A549 (cell line): ENCODE measurements around the gene UNC13B. TPM values are rescaled to one million over a fixed set of nuclear protein-coding genes. Genes with fewer than 3 reads are reported as not detected.

Experiments used
- ATAC-seq, 2 experiments: fragments of 200-7000 bp in 1 of 2; fragments of >200 bp in 1 of 2; cut with Nextera tagmentation in 1 of 2; cut with Tn5 transposase in 1 of 2; 3 replicates each; pipeline versions ENCODE4 v1.8.0 to v1.9.1; 2018 to 2020; ENCODE audit warnings: mild to moderate bottlenecking in 1 of 2, moderate library complexity in 1 of 2
- CTCF ChIA-PET: fragments of 300-600 bp; sonication (Branson Sonifier 250); formaldehyde crosslinking; extraction: SDS; loops from one replicate; lab custom pipeline; 2021; ENCODE audit warnings: antibody characterized with exemption, inconsistent platforms; lab: Yijun Ruan, JAX
- POLR2A ChIA-PET: fragments of 350-600 bp; formaldehyde crosslinking; extraction: SDS; loops from one replicate; lab custom pipeline; 2021; ENCODE audit warnings: antibody characterized with exemption, inconsistent platforms; lab: Yijun Ruan, JAX
- DNase-seq, 2 experiments: peaks; one replicate each; pipeline versions ENCODE4 v3.0.0 to v3.0.0-alpha.2; 2011 to 2016; ENCODE audit warnings: low read depth in 1 of 2, low spot score in 1 of 2
- FAIRE-seq: peaks from 2 replicates; lab custom pipeline; 2011; peaks lifted over from hg19 to GRCh38; lab: Jason Lieb, UNC
- H3K27ac ChIP-seq, 2 experiments: fragments of >200 bp; sonication (Bioruptor Twin); formaldehyde crosslinking; 3 replicates each; pipeline ENCODE4 v1.5.1; 2016 to 2017
- H3K4me1 ChIP-seq: fragments of >200 bp; sonication (Bioruptor Twin); formaldehyde crosslinking; 3 replicates; pipeline ENCODE4 v1.6.1; 2016
- H3K4me2 ChIP-seq: fragments of >200 bp; sonication (Bioruptor Twin); formaldehyde crosslinking; 3 replicates; pipeline ENCODE4 v1.6.1; 2016
- H3K4me3 ChIP-seq: fragments of >200 bp; sonication (Bioruptor Twin); formaldehyde crosslinking; 3 replicates; pipeline ENCODE4 v1.5.1; 2016
- H3K9me3 ChIP-seq: fragments of >200 bp; sonication (Bioruptor Twin); formaldehyde crosslinking; 3 replicates; pipeline ENCODE4 v1.6.1; 2016
- BHLHE40 ChIP-seq: IDR thresholded peaks from 2 replicates; pipeline ENCODE4 v1.6.1; 2012; ENCODE audit warnings: low read depth, low read length, inconsistent platforms
- CBX2 ChIP-seq: fragments of 200-600 bp; sonication (generic); IDR thresholded peaks from 2 replicates; pipeline ENCODE4 v1.6.1; 2016; ENCODE audit warnings: low read depth, mild to moderate bottlenecking, borderline replicate concordance
- CEBPB ChIP-seq, 2 experiments: fragments of >200 bp in 1 of 2; sonication (Bioruptor Twin) in 1 of 2; formaldehyde crosslinking in 1 of 2; IDR thresholded peaks; 2 replicates each; pipeline ENCODE4 v1.6.1; 2012 to 2016
- CHD4 ChIP-seq: fragments of 200-600 bp; sonication (generic); IDR thresholded peaks from 2 replicates; pipeline ENCODE4 v1.6.1; 2016; ENCODE audit warnings: antibody characterized with exemption, mild to moderate bottlenecking, borderline replicate concordance
- EHMT2 ChIP-seq: fragments of 200-600 bp; sonication (generic); IDR thresholded peaks from 2 replicates; pipeline ENCODE4 v1.6.1; 2016; ENCODE audit warnings: antibody characterized with exemption, low read depth, mild to moderate bottlenecking, moderate library complexity
- EP300 ChIP-seq, 2 experiments: fragments of >200 bp; sonication (Bioruptor Twin); formaldehyde crosslinking; IDR thresholded peaks; 2 replicates in 1 of 2; 3 replicates in 1 of 2; pipeline ENCODE4 v1.6.1; 2016 to 2017
- ESRRA ChIP-seq: fragments of 150-350 bp; IDR thresholded peaks from 2 replicates; pipeline ENCODE4 v1.6.1; 2014; ENCODE audit warnings: mild to moderate bottlenecking, low read length, borderline replicate concordance
- FOSB ChIP-seq: fragments of 250-450 bp; sonication (Bioruptor Pico); IDR thresholded peaks from 2 replicates; pipeline ENCODE4 v1.5.0; 2020; ENCODE audit warnings: mild to moderate bottlenecking, moderate library complexity
- FOXS1 ChIP-seq: fragments of 250-450 bp; sonication (Bioruptor Pico); IDR thresholded peaks from 2 replicates; pipeline ENCODE4 v1.5.0; 2020; ENCODE audit warnings: mild to moderate bottlenecking, moderate library complexity
- GATA3 ChIP-seq: IDR thresholded peaks from 2 replicates; pipeline ENCODE4 v1.6.1; 2012; ENCODE audit warnings: borderline replicate concordance
- HDAC2 ChIP-seq: fragments of 200-600 bp; sonication (generic); IDR thresholded peaks from 2 replicates; pipeline ENCODE4 v1.6.1; 2016
- HEYL ChIP-seq: fragments of 250-450 bp; sonication (Bioruptor Pico); IDR thresholded peaks from 2 replicates; pipeline ENCODE4 v1.8.0; 2021; ENCODE audit warnings: mild to moderate bottlenecking, moderate library complexity
- HOXA7 ChIP-seq: fragments of 250-450 bp; sonication (Bioruptor Pico); IDR thresholded peaks from 2 replicates; pipeline ENCODE4 v1.5.0; 2020; ENCODE audit warnings: mild to moderate bottlenecking, moderate library complexity
- HOXB13 ChIP-seq: fragments of 250-450 bp; sonication (Bioruptor Pico); IDR thresholded peaks from 2 replicates; pipeline ENCODE4 v1.5.0; 2020; ENCODE audit warnings: low read depth, mild to moderate bottlenecking, moderate library complexity
- HOXB5 ChIP-seq: fragments of 250-450 bp; sonication (Bioruptor Pico); IDR thresholded peaks from 2 replicates; pipeline ENCODE4 v1.5.0; 2020; ENCODE audit warnings: mild to moderate bottlenecking, moderate library complexity
- JUN ChIP-seq, 2 experiments: fragments of >200 bp; sonication (Bioruptor Twin); formaldehyde crosslinking; IDR thresholded peaks; 2 replicates in 1 of 2; 3 replicates in 1 of 2; pipeline ENCODE4 v1.6.1; 2016 to 2017
- MAFK ChIP-seq: fragments of 450-650 bp; IDR thresholded peaks from 2 replicates; pipeline ENCODE4 v1.6.1; 2014; ENCODE audit not compliant: partially characterized antibody
- NFE2L2 ChIP-seq: fragments of 150-350 bp; conservative IDR thresholded peaks from 2 replicates; pipeline ENCODE4 v1.6.1; 2014; ENCODE audit warnings: low read length
- NPAS2 ChIP-seq: fragments of 250-450 bp; sonication (Bioruptor Pico); IDR thresholded peaks from 2 replicates; pipeline ENCODE4 v1.8.0; 2022; ENCODE audit warnings: mild to moderate bottlenecking, moderate library complexity, borderline replicate concordance
- NR3C1 ChIP-seq: fragments of >200 bp; sonication (Bioruptor Twin); formaldehyde crosslinking; IDR thresholded peaks from 3 replicates; pipeline ENCODE4 v1.6.1; 2017
- PHF8 ChIP-seq: fragments of 200-600 bp; sonication (generic); IDR thresholded peaks from 2 replicates; pipeline ENCODE4 v1.6.1; 2016; ENCODE audit warnings: low read depth, mild to moderate bottlenecking, antibody characterized with exemption, moderate library complexity, borderline replicate concordance
- POLR2AphosphoS2 ChIP-seq: conservative IDR thresholded peaks from 2 replicates; pipeline ENCODE4 v1.6.1; 2012; ENCODE audit warnings: low read length, improper control_type of control experiment, inconsistent platforms
- RARB ChIP-seq: fragments of 250-450 bp; sonication (Bioruptor Pico); IDR thresholded peaks from 2 replicates; pipeline ENCODE4 v1.8.0; 2021; ENCODE audit warnings: mild to moderate bottlenecking, moderate library complexity
- RCOR1 ChIP-seq: fragments of 150-350 bp; IDR thresholded peaks from 2 replicates; pipeline ENCODE4 v1.6.1; 2014; ENCODE audit warnings: antibody characterized with exemption, low read length, low read depth
- RFX5 ChIP-seq: fragments of 450-650 bp; IDR thresholded peaks from 2 replicates; pipeline ENCODE4 v1.7.1; 2014; ENCODE audit warnings: antibody characterized with exemption, mild to moderate bottlenecking, moderate library complexity
- RNF2 ChIP-seq: fragments of 200-600 bp; sonication (generic); IDR thresholded peaks from 2 replicates; pipeline ENCODE4 v1.6.1; 2016; ENCODE audit warnings: low read depth, mild to moderate bottlenecking, antibody characterized with exemption, moderate library complexity, borderline replicate concordance
- WGBS: methylation state at CpG from one replicate; pipeline ENCODE4 v1.1.6; 2017; ENCODE audit errors: missing lambda C conversion rate; 5-methylcytosine and 5-hydroxymethylcytosine counted together
- polyA plus RNA-seq, 4 experiments: library from polyadenylated mRNA; depleted of rRNA in 3 of 4; stranded (reverse); fragments of >200 nt; fragmentation: RNase III in 1 of 4; extraction: RNeasy Plus Mini Kit Qiagen cat#74134 plus additional on column Dnase treatment in 1 of 4; gene quantifications; 2 replicates in 3 of 4; 3 replicates in 1 of 4; pipeline ENCODE4 v1.2.3, GENCODE V29; 2011 to 2017
- TF ChIP-seq, protein P1 (sequence below): fragments of >200 bp; sonication (Bioruptor Twin); formaldehyde crosslinking; IDR thresholded peaks from 2 replicates; pipeline ENCODE4 v1.6.1; 2016
- TF ChIP-seq, protein P2 (sequence below): fragments of 450-650 bp; IDR thresholded peaks from 2 replicates; pipeline ENCODE4 v1.6.1; 2014; ENCODE audit warnings: antibody characterized with exemption
- TF ChIP-seq, protein P3 (sequence below): fragments of >200 bp; sonication (Bioruptor Twin); formaldehyde crosslinking; IDR thresholded peaks from 3 replicates; pipeline ENCODE4 v1.6.1; 2016
- TF ChIP-seq, protein P4 (sequence below): fragments of >200 bp; sonication (Bioruptor Twin); formaldehyde crosslinking; IDR thresholded peaks from 3 replicates; pipeline ENCODE4 v1.5.1; 2016
- TF ChIP-seq, protein P5 (sequence below): IDR thresholded peaks from 2 replicates; pipeline ENCODE4 v1.6.1; 2012

UNC13B gene
- polyA plus RNA-seq, 2 of the 4 experiments (the other 2 are of a cell fraction): 9.9 to 17.8 TPM

DNA sequence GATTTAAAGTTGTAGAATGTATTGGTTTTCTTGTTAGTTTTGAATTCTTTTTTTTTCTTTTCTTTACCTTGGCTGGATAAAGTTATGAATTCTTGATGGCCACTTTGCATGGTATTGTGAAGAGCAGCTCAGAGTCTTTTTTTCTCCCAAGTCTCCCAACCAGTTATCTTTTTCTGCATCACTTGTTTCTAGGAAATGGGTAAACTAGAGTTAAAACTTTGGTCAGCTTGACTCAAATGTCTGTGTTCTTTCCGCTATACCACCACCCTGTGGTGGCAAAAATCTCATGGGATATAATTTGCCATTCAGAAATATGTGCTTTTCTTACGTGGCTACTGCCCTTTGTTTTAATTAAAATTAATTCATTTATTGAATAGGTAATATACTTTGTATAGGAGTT lies 113.2 kb downstream of the UNC13B start:
- no peaks in the 10 kb centered on the region for H3K9me3 ChIP-seq
- no peak overlapping the region for H3K27ac ChIP-seq
- FAIRE-seq: no peak
- CTCF ChIA-PET: interaction anchor here (1.2 kb wide), 1 partner anchor 16 kb away, joined by 4 read pairs; no protein-coding TSS in a partner anchor
- H3K4me3 ChIP-seq: no peak overlapping the region
- H3K4me2 ChIP-seq: no peak overlapping the region
- WGBS: 85% methylated on average over 2 of the region's 2 CpGs
- TF ChIP-seq RFX5: peak; percentile 78
- TF ChIP-seq EHMT2: no peak
- POLR2A ChIA-PET: no interaction called here
- DNase-seq: no peak
- no peak for ATAC-seq
- peaks cover 16% of the 10 kb centered on the region; the same call in 2 of the 3 replicates for H3K4me1 ChIP-seq

DNA sequence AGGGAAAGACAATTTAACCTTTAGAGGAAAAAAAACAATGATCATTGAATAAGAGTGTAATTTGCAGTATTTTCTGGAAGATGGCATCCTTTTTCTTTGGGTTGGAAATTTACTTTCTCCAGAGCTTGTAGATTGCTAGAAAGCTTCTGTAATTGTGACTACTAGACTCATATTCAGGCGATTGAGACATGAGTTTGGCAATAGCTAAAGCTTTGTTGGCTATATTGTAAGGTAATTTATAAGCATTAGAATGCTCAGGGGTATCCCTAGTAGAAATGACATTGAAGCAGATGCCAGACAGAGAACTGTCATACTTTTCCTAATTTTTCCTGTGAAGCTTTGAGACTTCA lies 115.3 kb downstream of the UNC13B start:
- Histone ChIP-seq H3K4me2 (peak overlapping the region; percentile 3; the same call in 1 of the 3 replicates), H3K4me3 (no peak overlapping the region), H3K27ac (no peak overlapping the region), H3K4me1 (peaks cover 16% of the 10 kb centered on the region; the same call in 2 of the 3 replicates), H3K9me3 (no peaks in the 10 kb centered on the region)
- DNase-seq (no peak), ATAC-seq (no peak), FAIRE-seq (no peak)
- ChIA-PET POLR2A (no interaction called here), CTCF (no interaction called here)
- TF ChIP-seq RFX5 (no peak), RNF2 (no peak), JUN (IDR thresholded peaks at IDR 0.05) (no peak), NPAS2 (no peak), FOSB (CRISPR knock-in tag) (no peak), CEBPB (IDR thresholded peaks at IDR 0.05) (no peak), CHD4 (no peak), NFE2L2 (no peak), CBX2 (no peak), GATA3 (no peak), EP300 (IDR thresholded peaks at IDR 0.05) (no peak), RARB (no peak), POLR2AphosphoS2 (no peak), PHF8 (no peak), MAFK (no peak), BHLHE40 (no peak)
- TF ChIP-seq, protein P1, sequence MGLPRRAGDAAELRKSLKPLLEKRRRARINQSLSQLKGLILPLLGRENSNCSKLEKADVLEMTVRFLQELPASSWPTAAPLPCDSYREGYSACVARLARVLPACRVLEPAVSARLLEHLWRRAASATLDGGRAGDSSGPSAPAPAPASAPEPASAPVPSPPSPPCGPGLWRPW: no peak
- 34% methylated on average over 1 of the region's 1 CpG for whole genome bisulfite sequencing

DNA sequence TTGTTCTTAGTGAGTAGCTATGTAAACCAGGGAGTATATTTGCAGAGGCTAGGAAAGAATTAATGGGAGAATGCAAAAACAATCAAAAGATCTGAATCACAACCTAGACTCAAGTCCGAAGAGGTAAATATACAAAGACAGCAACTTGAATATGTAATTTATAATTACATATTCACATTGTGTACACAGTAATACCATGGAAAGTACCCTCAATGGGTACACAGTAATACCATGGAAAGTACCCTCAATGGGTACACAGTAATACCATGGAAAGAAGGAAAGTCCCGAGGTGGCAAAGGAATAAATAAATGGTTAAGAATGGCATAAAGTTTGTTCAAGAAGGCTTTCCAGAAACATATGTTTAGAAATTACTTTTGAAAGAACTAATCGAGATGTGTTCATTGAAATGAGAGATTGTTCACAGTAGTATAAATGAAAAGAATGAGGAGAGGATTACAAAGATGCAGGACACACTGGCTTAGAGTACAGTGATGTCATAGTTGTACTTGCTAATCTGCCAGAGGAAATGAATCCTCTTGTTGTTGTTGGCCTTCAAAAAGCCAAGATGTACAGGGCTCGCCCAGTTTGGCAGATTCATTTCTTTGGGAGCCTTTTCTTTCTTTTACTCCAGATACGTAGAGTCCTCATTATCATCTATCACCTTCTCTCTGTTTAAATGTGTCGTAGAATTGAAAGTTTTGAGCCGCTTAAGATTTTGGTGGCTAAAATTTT lies 116.0 kb downstream of the UNC13B start:
- no peaks in the 10 kb centered on the region for H3K9me3 ChIP-seq
- no peak overlapping the region; a peak in 1 of 6 replicates for H3K27ac ChIP-seq
- no peak overlapping the region for H3K4me3 ChIP-seq
- peak overlapping the region; percentile 3; the same call in 1 of the 3 replicates for H3K4me2 ChIP-seq
- ChIA-PET CTCF (interaction anchor here (1.0 kb wide), 1 partner anchor 19 kb away, joined by 4 read pairs; no protein-coding TSS in a partner anchor), POLR2A (no interaction called here)
- no peak for TF ChIP-seq RARB
- TF ChIP-seq ESRRA: no peak
- no peak for TF ChIP-seq RCOR1
- no peak for TF ChIP-seq GATA3
- TF ChIP-seq, protein P2, sequence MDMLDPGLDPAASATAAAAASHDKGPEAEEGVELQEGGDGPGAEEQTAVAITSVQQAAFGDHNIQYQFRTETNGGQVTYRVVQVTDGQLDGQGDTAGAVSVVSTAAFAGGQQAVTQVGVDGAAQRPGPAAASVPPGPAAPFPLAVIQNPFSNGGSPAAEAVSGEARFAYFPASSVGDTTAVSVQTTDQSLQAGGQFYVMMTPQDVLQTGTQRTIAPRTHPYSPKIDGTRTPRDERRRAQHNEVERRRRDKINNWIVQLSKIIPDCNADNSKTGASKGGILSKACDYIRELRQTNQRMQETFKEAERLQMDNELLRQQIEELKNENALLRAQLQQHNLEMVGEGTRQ: no peak
- no peak for TF ChIP-seq MAFK
- TF ChIP-seq, protein P3, sequence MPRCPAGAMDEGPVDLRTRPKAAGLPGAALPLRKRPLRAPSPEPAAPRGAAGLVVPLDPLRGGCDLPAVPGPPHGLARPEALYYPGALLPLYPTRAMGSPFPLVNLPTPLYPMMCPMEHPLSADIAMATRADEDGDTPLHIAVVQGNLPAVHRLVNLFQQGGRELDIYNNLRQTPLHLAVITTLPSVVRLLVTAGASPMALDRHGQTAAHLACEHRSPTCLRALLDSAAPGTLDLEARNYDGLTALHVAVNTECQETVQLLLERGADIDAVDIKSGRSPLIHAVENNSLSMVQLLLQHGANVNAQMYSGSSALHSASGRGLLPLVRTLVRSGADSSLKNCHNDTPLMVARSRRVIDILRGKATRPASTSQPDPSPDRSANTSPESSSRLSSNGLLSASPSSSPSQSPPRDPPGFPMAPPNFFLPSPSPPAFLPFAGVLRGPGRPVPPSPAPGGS: no peak
- TF ChIP-seq HOXA7: no peak
- TF ChIP-seq HOXB5 (CRISPR knock-in tag): no peak
- TF ChIP-seq JUN (IDR thresholded peaks at IDR 0.05): no peak
- TF ChIP-seq HEYL (CRISPR knock-in tag): no peak
- TF ChIP-seq HDAC2: no peak
- TF ChIP-seq FOXS1 (CRISPR knock-in tag): no peak
- no peak for TF ChIP-seq NR3C1
- TF ChIP-seq CEBPB (IDR thresholded peaks at IDR 0.05): no peak
- TF ChIP-seq NPAS2: no peak
- no peak for TF ChIP-seq HOXB13 (CRISPR knock-in tag)
- TF ChIP-seq, protein P4, sequence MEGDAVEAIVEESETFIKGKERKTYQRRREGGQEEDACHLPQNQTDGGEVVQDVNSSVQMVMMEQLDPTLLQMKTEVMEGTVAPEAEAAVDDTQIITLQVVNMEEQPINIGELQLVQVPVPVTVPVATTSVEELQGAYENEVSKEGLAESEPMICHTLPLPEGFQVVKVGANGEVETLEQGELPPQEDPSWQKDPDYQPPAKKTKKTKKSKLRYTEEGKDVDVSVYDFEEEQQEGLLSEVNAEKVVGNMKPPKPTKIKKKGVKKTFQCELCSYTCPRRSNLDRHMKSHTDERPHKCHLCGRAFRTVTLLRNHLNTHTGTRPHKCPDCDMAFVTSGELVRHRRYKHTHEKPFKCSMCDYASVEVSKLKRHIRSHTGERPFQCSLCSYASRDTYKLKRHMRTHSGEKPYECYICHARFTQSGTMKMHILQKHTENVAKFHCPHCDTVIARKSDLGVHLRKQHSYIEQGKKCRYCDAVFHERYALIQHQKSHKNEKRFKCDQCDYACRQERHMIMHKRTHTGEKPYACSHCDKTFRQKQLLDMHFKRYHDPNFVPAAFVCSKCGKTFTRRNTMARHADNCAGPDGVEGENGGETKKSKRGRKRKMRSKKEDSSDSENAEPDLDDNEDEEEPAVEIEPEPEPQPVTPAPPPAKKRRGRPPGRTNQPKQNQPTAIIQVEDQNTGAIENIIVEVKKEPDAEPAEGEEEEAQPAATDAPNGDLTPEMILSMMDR: no peak
- no peak for TF ChIP-seq POLR2AphosphoS2
- TF ChIP-seq, protein P5, sequence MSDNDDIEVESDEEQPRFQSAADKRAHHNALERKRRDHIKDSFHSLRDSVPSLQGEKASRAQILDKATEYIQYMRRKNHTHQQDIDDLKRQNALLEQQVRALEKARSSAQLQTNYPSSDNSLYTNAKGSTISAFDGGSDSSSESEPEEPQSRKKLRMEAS: no peak
- H3K4me1 ChIP-seq: peaks cover 15% of the 10 kb centered on the region; the same call in 2 of the 3 replicates
- no peak for FAIRE-seq
- ATAC-seq: no peak
- DNase-seq: no peak
- WGBS: 48% methylated on average over 7 of the region's 7 CpGs
